Left lung (tissue), 10 donors: ENCODE results near the gene ARMC10. TPM values are rescaled to one million over a fixed set of nuclear protein-coding genes. Genes with fewer than 3 reads are reported as not detected.

Source experiments
- ATAC-seq: fragments of 200-7000 bp; cut with Tn5 transposase; one replicate; pipeline ENCODE4 v1.9.1; 2020; ENCODE audit warnings: moderate library complexity
- DNase-seq, 4 donors: peaks; one replicate each; pipeline ENCODE4 v3.0.0-alpha.2; 2013 to 2020
- H3K27ac ChIP-seq, 2 donors: fragments of 200-600 bp; sonication (generic) in 1 of 2; one replicate each; pipeline versions ENCODE4 v1.5.0 to v1.8.0; 2020 to 2021
- H3K27me3 ChIP-seq, 2 donors: fragments of 200-600 bp; sonication (generic) in 1 of 2; one replicate each; pipeline versions ENCODE4 v1.5.0 to v1.8.0; 2020 to 2021
- H3K36me3 ChIP-seq, 2 donors: fragments of 200-600 bp; sonication (generic) in 1 of 2; one replicate each; pipeline versions ENCODE4 v1.5.0 to v1.8.0; 2020 to 2021
- H3K4me1 ChIP-seq, 2 donors: fragments of 200-600 bp; one replicate each; pipeline ENCODE4 v1.8.0; 2021
- H3K4me3 ChIP-seq, 2 donors: fragments of 200-600 bp; sonication (generic) in 1 of 2; one replicate each; pipeline versions ENCODE4 v1.5.0 to v1.8.0; 2020 to 2021; ENCODE audit warnings: mild to moderate bottlenecking in 1 of 2
- H3K9me3 ChIP-seq, 2 donors: fragments of 200-600 bp; sonication (generic) in 1 of 2; one replicate each; pipeline versions ENCODE4 v1.5.0 to v1.8.0; 2020 to 2021
- CTCF ChIP-seq, 2 donors: fragments of 200-600 bp; sonication (generic) in 1 of 2; IDR thresholded peaks; one replicate each; pipeline versions ENCODE4 v1.5.0 to v1.8.0; 2021; ENCODE audit warnings: antibody characterized with exemption in 2 of 2
- intact Hi-C, 2 donors: fragments of 100-400 bp; cut with DNase I; formaldehyde crosslinking; loops; one replicate each; pipeline versions ENCODE4 v1.11.2 to v1.14.2; 2022
- polyA plus RNA-seq, 6 donors: library from polyadenylated mRNA; unstranded; fragments of 120-200 nt; gene quantifications; one replicate each; pipeline ENCODE4 v1.2.1, GENCODE V29; 2013; ENCODE audit not compliant: insufficient read length in 6 of 6
- total RNA-seq, 2 donors: library from RNA; stranded (reverse); fragmentation: NEBNext Ultra II Directional; extraction: Animal tissue kit (Norgen Biotek cat#: 25700); gene quantifications; one replicate each; pipeline ENCODE4 v1.2.1, GENCODE V29; 2021
- donor health status: DM: no; HTN: yes; CAD: no.
- donor health status: DM: no; HTN: no; CAD: no.

Gene ARMC10
- total and polyA plus RNA-seq, 8 donors = 40.2 to 60.3 (median 54.1) TPM

GRCh38 chr7:103117465-103117864 is 42.5 kb downstream of the ARMC10 start:
- no peaks in the 10 kb centered on the region for H3K27me3 ChIP-seq
- H3K4me3 ChIP-seq = no peak overlapping the region
- no peaks in the 10 kb centered on the region for H3K9me3 ChIP-seq
- no peaks in the 10 kb centered on the region for H3K4me1 ChIP-seq
- no peak overlapping the region for H3K27ac ChIP-seq
- ATAC-seq (no peak), DNase-seq (no peak)
- H3K36me3 ChIP-seq = peaks cover 0 to 35% of the 10 kb centered on the region in 2 donors
- TF ChIP-seq CTCF (IDR thresholded peaks at IDR 0.05) = no peak
- intact Hi-C loops = no loop called here

GRCh38 chr7:103119791-103120291 is 44.9 kb downstream of the ARMC10 start:
- Histone ChIP-seq H3K27ac (no peak overlapping the region), H3K4me3 (no peak overlapping the region), H3K27me3 (no peaks in the 10 kb centered on the region), H3K36me3 (peaks cover 0 to 26% of the 10 kb centered on the region in 2 donors), H3K9me3 (no peaks in the 10 kb centered on the region), H3K4me1 (no peaks in the 10 kb centered on the region)
- no peak for ATAC-seq
- no peak for DNase-seq
- no peak for TF ChIP-seq CTCF (IDR thresholded peaks at IDR 0.05)
- intact Hi-C loops = no loop called here

- no peaks in the 10 kb centered on the region for H3K9me3 ChIP-seq
These were observed 45.4 kb downstream of the ARMC10 start for GRCh38 chr7:103120362-103120761.

GRCh38 chr7:103121641-103122040 is 46.7 kb downstream of the ARMC10 start:
- peaks cover 0 to 39% of the 10 kb centered on the region in 2 donors for H3K36me3 ChIP-seq
- no peak for TF ChIP-seq CTCF (IDR thresholded peaks at IDR 0.05)
- DNase-seq (no peak), ATAC-seq (no peak)
- no peak overlapping the region for H3K27ac ChIP-seq
- H3K4me1 ChIP-seq = no peaks in the 10 kb centered on the region
- no peak overlapping the region for H3K4me3 ChIP-seq
- intact Hi-C loops = no loop called here
- H3K9me3 ChIP-seq = no peaks in the 10 kb centered on the region
- H3K27me3 ChIP-seq = no peaks in the 10 kb centered on the region

More at GRCh38 chr7:103120362-103120761, 45.4 kb downstream of the ARMC10 start:
- Histone ChIP-seq H3K4me3 (no peak overlapping the region), H3K4me1 (no peaks in the 10 kb centered on the region), H3K27me3 (no peaks in the 10 kb centered on the region), H3K36me3 (peaks cover 0 to 29% of the 10 kb centered on the region in 2 donors), H3K27ac (no peak overlapping the region)
- TF ChIP-seq CTCF (IDR thresholded peaks at IDR 0.05) = no peak
- ATAC-seq (no peak), DNase-seq (no peak)
- intact Hi-C loops = no loop called here

- H3K27me3 ChIP-seq = no peaks in the 10 kb centered on the region
- no peak overlapping the region for H3K27ac ChIP-seq
- intact Hi-C loops = no loop called here
- H3K4me1 ChIP-seq = no peaks in the 10 kb centered on the region
- ATAC-seq (no peak), DNase-seq (no peak)
- H3K36me3 ChIP-seq = peaks cover 0 to 54% of the 10 kb centered on the region in 2 donors
- TF ChIP-seq CTCF (IDR thresholded peaks at IDR 0.05) = no peak
- no peak overlapping the region for H3K4me3 ChIP-seq
- no peaks in the 10 kb centered on the region for H3K9me3 ChIP-seq
These were observed 48.6 kb downstream of the ARMC10 start for GRCh38 chr7:103123529-103123928.
